HG03442 (cell line): ENCODE data around the gene DRP2.
"Not testable (repeated sequence)": the region's sequence is repeated elsewhere in the genome, so short reads cannot be mapped to it uniquely, and the experiment has no call there.

Experiments used
- ATAC-seq: cut with Tn5 transposase; IDR thresholded peaks from one replicate; pipeline ENCODE4 v1.9.1; 2021; ENCODE audit warnings: mild to moderate bottlenecking, moderate library complexity; ENCODE audit not compliant: unreplicated experiment

DRP2 gene, protein sequence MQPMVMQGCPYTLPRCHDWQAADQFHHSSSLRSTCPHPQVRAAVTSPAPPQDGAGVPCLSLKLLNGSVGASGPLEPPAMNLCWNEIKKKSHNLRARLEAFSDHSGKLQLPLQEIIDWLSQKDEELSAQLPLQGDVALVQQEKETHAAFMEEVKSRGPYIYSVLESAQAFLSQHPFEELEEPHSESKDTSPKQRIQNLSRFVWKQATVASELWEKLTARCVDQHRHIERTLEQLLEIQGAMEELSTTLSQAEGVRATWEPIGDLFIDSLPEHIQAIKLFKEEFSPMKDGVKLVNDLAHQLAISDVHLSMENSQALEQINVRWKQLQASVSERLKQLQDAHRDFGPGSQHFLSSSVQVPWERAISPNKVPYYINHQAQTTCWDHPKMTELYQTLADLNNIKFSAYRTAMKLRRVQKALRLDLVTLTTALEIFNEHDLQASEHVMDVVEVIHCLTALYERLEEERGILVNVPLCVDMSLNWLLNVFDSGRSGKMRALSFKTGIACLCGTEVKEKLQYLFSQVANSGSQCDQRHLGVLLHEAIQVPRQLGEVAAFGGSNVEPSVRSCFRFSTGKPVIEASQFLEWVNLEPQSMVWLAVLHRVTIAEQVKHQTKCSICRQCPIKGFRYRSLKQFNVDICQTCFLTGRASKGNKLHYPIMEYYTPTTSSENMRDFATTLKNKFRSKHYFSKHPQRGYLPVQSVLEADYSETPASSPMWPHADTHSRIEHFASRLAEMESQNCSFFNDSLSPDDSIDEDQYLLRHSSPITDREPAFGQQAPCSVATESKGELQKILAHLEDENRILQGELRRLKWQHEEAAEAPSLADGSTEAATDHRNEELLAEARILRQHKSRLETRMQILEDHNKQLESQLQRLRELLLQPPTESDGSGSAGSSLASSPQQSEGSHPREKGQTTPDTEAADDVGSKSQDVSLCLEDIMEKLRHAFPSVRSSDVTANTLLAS

DNA sequence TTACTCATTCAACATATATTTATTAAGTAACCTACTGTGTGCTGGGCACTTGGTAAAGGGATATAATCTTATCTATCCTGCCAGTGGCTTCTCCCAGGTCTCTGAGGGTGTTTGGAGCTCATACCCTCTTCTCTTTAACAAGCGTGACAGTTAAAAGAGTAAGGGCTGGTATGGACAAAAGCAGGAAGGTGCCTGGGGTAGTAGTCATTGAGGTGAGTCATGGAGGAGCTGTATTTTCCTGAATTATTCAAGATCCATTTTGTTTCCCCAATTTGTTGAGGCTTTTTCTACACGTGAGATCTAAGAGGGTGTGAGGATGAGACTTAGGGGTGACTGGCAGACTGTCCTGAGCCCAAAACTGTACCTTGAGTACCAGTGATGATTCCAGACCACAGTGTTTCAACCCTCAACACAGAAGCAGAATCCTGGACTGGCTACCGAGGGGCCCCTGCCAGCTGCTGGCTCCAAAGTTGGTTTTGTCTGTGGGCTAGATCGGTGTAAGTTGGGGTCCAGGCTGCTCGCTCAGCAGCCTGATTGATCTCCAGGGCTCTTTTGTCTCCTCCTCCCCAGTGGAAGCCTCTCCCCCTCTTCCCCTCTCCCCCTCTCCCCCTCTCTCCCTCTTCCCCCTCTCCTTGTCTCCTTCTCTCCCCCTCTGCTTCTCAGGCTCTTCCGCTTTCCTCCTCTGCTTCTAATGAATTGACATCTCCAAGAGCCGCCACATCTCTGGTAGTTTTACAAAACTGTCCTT lies at the start of gene DRP2:
Gene DRP2, plus strand, starts transcription at position 671 of the 748 bp plus-strand sequence. CDS start 11,862 bp downstream, outside the sequence.
- no peak for ATAC-seq

DNA sequence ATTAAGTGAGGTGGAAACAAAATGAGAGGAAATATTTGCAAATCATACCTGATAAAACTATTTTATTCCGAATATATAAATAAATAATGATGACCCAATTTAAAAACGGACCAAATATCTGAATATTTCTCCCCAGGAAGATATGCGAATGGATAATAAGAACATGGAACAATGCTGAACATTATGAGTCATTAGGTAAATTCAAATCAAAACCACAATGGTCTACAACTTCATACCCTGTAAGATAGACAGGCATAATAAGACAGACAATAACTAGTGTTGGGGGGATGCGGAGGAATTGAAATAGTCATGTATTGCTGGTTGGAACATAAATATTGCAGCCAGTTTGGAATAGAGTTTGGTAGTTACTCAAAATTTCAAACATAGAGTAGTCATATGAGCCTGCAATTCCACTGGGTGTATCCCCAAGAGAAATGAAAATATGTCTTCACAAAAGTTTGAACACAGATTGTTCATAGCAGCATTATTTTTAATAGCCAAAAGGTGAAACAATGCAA lies 47.6 kb upstream of the DRP2 start:
- no peak for ATAC-seq

DNA sequence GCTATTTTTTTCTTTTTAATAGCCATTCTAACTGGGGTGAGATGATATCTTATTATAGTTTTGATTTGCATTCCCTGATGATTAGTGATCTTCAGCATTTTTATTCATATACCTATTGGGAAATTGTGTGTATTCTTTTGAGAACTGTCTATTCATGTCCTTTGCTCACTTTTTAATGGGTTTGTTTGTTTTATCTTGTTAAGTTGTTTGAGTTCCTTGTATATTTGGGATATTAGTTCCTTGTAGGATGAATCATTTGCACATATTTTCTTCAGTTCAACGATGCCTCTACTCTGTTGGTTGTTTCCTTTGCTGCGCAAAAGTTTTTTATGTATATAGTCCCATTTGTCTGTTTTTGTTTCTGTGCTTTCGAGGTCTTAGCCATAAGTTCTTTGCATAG lies 43.1 kb upstream of the DRP2 start:
- no peak for ATAC-seq

DNA sequence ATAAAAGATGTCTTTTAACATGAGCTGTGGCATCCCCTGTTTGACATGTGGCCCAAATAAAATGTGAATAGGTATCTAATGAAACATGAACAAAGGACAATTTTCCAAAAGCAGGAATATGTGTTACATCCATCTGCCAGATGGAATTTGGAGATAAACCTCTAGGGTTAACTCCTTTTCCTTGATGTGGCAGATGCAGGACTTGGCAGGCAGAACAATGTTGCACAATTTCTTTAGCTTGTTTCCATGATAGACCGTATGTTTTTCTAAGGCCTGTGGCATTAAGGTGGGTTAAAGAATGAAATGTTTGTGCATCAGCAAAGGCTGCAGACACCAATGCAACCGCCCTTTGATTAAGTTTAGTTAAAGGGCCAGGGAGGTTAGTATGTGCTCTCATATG lies 34.7 kb upstream of the DRP2 start:
- ATAC-seq = not testable (repeated sequence)

DNA sequence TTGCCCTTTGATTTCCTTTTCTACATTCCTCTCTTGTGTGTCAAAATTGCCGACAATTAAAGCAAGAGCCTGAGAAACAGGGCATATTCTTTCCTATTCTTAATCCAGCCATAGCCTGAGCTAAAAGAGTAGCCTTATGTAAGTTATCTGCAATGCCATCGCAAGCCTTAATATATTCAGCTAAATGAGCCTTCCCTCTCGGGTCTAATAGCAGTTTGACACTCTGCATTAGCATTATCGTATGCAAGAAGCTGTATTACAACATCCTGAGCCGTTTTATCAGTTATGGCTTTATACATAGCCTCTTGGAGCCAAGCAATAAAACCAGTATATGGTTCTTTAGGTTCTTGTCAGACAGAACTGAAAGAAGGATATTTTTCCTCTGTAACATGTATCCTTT lies 31.6 kb upstream of the DRP2 start:
- ATAC-seq = not testable (repeated sequence)

DNA sequence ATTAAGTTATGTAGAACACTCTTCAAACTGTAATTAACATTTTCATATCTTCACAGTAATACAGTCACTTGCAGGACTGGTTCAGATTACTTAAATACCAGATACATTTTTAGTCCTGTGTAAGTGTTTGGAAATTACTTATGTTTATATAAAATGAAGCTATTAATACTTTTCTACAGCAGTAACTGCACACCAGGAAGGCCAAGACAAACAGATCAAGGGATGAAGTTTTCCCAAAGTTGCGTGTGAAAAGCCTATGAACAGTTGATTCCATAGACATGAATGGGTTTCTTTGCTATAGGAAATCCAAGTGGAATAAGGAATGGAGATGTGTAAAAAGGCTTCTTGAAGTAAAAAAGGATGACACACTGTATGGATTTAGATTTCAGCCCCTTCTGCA lies 28.9 kb upstream of the DRP2 start:
- ATAC-seq = no peak

DNA sequence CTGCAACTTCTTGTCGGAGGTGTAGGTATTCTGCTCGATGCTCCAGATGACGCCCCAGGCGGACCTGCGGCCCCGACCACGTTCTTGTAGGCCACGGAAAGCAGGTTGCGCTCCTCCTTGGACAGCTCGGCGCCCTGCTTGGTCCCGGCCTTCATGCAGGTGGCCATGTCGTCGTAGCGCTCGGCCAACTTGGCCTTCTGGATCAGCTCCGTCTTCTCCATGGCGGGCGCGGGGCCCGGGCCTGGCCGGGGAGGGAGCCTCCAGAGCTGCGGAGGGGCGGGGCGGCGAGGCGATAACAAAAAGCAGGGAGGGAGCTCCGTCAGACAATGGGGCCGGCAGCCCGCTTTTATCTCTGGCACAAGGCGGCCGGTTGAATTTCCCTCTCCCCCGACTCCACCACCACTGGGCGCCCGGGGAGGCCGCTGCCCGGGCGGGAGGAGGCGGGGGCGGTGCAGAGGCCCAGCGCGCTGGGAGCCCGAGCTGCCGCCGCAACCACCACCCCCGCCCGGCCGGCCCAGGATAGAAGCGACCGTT lies 28.3 kb upstream of the DRP2 start:
- ATAC-seq = no peak

DNA sequence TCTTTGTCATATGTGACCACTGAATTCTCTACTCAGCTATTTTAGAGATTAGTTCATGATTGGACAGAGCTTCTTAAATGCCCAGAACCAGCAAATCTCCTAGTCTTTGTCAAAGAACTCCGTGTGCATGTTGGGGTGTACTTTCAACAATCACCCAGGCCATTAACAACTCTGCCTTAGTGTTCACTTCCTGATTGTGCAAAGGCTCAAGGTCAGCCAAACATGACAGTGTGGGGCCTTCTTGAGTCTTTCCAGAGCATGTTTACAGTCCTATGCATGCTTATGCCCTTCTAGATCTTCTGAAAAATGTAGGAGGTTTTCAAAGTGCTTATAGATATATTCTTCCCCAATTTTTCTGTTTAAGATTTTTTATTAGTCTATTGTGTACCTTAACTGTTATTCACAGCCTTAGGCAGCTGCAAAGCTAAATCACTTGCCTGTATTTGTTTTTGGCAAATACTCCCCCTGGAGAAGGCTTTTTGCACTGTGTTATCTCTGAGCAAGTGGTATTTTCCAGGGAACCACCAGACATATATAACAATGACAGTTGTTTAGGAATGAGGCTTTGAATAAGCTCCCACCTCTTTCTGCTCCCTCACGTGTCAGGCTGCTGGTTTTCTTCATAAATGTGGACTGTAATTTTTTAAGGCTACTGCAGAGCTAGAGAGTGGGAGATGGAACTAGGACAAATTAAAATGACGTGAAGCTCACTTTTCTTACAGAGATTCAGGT lies 24.0 kb upstream of the DRP2 start:
- no peak for ATAC-seq

DNA sequence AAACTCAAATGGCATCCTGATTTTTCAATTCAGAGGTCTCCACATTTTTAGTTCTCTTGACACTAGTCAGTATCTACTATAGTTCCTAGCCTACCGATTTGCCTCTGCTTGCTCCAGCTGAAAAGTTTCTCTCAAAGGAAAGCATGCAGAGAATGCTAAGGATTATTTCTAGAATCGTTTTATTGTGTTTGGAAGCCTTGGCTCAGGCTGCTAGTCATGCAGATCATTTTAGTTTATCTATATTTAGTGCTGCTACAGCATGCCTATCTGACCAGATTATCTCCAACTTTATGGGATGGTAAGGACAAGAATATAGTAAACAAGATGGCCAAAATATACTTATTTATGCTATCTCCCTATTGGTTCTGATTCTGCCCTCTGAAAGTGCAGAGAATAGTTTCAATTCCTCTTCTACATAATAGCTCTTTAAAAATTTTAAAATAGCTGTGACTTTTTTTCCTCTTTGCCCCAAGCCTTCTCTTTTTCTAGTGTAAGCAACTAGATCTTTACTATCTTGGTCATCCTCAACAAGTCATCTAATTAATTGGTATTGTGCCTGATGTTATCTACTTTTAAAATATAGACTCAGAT lies 15.7 kb upstream of the DRP2 start:
- no peak for ATAC-seq

DNA sequence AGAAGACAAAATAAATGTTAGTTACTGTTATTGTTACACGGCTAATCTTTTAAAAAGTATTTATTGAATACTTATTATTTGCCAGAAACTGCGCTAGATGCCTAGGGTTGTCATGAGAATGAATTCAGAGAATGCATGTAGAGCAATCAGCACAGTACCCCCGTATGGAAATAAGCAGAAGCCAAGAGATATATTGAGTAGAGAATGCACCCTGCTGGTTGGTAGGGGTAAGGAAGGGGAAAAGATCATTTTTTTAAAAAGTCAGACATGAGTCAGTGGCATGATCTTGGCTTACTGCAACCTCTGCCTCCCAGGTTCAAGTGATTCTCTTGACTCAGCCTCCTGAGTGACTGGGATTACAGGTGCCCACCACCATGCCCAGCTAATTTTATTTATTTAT lies 13.1 kb upstream of the DRP2 start:
- ATAC-seq = peak; percentile 57

DNA sequence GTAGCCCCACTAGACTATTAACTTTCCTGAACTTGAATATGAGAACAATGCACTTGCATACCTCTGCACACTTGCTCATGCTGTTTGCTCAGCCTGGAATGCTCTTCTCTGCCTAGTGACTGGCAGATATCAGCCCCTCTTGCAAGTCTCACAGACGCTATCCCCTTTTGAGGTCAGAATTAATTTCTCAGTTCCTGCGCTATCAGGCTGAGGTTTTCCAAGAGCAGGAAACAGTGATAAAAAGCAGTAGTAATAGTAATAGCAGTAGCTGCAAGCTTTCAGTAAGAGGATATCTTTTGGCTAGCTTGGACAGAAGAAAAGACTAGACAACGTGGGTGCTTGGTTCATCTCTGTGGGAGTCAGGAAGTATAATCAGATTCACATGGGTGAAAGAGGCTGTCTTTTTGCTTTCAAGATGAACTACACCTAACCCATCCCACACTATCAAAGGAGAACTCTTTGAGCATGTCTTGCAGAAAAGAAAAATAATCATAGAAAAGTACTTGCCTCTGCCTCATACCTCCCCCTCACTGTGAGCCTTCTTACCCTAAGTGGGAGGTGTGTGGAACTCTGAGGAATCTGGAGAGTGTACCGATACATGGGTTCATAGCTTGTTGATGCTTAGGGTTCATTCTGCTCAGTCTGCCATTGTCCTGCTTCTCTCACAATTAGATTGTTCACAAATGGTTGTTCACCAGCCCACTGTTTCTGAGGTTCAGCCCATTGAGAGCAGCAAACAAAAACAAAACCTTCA lies 11.3 kb upstream of the DRP2 start:
- ATAC-seq = peak; percentile 69

DNA sequence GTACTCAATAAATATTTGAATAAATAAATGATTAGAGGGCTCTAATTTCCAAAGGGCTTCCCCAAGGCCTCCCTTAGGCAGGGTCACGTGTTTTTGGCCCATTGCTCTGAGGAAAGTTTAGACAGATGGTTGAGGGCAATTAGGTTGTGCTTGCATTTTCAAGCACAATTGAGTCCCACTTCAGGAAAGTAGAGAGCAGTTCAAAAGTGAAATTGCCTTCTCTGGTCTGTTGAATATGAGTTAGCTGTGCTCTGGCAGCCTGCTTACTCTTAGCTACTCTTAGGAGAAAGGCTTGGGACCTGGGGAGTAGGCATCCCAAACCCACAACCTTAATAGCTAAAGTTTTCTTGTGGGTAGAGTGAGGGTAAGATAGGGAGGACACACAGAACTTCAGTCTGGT lies 9.0 kb upstream of the DRP2 start:
- ATAC-seq = no peak

DNA sequence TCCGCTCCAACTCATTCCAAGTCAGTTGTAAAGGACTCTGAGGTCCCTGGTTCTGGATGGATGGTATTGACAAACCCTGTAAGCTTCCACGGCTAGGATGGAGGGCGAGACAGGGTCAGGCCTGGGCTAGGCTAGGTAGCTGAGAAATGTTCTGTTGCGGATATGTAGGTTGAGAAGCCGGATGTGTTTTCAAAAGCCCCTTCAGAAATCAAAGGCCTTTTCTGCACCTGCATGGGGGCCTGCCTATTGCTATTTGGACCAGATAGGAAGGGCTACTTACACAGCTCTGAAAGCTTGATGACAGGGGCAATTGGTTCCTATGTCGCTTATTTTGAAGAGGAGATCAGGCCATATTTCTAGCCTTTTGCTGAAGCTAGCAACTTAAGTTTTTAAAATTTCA lies 1.9 kb upstream of the DRP2 start:
- ATAC-seq = no peak

DNA sequence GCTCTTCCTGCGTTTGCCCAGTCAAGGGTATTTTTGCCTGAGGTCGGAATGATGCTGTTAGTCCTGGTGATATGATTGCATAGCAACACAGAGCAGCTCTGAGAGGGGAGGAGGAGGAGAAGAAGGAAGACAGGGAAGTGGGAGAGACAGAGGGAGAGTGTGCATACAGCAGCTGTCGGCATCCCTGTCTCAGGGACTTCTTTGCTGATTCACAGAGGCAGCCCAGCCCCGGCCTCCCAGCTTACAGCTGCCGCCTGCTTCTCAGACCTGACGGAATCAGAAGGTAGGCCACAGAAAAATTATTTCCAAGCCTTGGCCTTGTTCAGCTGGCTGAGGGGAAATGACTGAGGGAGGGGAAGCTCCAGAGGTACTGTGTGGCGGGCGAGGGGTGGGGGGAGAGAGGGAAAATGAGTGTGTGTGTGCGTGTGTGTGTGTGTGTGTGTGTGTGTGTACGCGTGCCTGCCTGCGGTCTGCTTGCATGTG lies 319 bp downstream of the DRP2 start:
- ATAC-seq = no peak

DNA sequence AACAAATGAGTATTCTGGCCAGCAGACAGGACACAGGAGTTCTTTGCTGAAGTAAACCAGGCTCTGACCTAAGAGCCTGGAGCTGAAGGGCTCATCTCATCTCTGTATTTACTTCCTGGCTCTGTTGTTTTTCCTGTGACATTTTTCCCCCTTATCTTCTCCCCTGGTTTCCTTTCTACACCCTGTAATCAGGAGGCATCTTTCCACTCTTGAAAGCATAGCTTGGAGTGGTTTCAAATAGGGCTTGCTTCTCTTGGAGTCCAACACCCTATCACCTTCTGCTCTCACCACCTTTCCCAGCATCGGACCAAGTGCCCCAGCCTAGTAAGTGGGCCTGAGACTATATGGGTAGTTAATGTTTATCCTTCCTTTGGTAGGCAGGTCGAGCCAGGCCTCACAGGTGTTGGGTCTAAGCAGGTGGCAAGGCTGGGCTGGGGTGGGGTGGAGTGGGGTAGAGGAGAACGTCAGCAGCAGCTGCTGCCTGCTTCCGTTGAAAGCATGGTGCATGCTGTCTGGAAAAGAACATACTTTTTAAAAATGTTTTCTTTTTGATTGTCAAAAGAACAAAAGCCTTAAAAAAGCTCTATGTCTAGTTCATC lies 1.2 kb downstream of the DRP2 start:
- no peak for ATAC-seq

DNA sequence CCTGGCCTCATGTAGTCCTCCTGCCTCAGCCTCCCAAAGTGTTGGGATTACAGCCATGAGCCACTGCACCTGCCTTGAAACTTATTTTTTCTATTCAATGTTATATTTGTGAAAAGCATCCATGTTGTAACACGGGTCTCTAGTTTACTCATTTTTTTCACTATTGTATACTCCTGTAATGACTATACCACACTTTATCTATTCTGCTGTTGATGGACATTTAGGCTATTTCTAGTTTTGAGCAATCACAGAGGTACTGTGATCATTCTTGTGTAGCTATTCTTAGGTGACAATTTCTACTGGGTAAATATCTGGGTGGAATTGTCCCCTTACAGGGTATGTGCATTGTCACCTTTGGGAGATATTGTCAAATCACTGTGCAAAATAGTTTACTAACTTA lies 3.6 kb downstream of the DRP2 start:
- peak; percentile 70 for ATAC-seq

DNA sequence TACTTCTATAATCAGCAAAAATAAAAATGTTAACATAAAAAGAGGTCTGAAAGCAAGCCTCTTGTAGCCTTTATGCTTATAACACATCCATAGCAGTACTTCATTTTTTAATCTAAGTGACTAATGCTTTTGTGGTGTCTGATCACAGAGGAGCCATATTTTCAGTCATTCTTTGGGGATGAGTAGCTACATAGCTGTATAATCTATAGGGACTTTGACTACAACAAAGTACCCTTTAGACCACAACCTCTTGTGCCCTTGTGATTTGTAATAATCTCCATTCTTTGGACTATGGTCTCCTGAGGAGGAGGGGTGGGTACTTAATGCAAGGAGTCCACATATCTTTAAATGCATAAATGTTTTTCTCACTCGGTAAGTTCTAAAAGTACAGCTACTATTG lies 9.6 kb downstream of the DRP2 start:
- no peak for ATAC-seq

DNA sequence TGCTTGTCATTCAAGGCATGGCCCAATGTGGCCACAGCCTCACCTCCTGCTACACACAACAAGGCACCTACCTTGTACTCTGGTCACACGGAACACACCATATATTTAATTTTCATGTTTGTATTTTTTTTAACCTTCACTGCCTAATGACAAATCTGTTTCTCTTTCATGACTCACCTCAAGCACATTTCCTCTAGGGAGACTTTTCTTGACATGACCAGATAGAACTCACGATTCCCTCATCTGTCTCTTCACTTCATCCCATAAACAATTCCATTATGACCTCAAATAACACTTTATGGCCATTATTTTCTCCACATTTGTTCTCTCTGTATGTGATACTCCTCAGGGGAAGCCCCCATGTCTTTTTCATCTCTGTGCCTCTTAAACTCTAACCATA lies 11.1 kb downstream of the DRP2 start:
- ATAC-seq = no peak
